DOHH2 (cell line): ENCODE data around the gene BANP.
"Not testable (repeated sequence)": the region's sequence is repeated elsewhere in the genome, so short reads cannot be mapped to it uniquely, and the experiment has no call there.

Source experiments
- H3F3A ChIP-seq: fragments of 200-600 bp; sonication (generic), shearing (Covaris generic); 2 replicates; pipeline ENCODE4 v1.6.0; 2016; ENCODE audit warnings: antibody characterized with exemption, mild to moderate bottlenecking; ENCODE audit not compliant: control insufficient read depth, insufficient read depth
- H3K27ac ChIP-seq: fragments of 200-600 bp; sonication (generic); 2 replicates; pipeline ENCODE4 v1.5.1; 2014; ENCODE audit warnings: low read depth, mild to moderate bottlenecking, low read length, moderate library complexity
- H3K27me3 ChIP-seq: fragments of 200-600 bp; sonication (generic); 2 replicates; pipeline ENCODE4 v1.6.1; 2014; ENCODE audit warnings: mild to moderate bottlenecking, low read length, mixed read lengths; ENCODE audit not compliant: control insufficient read depth
- H3K36me3 ChIP-seq: fragments of 200-600 bp; sonication (generic); 2 replicates; pipeline ENCODE4 v1.6.1; 2014; ENCODE audit warnings: mild to moderate bottlenecking, low read length, moderate library complexity, mixed read lengths; ENCODE audit not compliant: control insufficient read depth
- H3K4me1 ChIP-seq: fragments of 200-600 bp; sonication (generic); 2 replicates; pipeline ENCODE4 v1.6.1; 2014; ENCODE audit warnings: mild to moderate bottlenecking, low read length, mixed read lengths; ENCODE audit not compliant: control insufficient read depth
- H3K4me2 ChIP-seq: fragments of 200-600 bp; sonication (generic); 2 replicates; pipeline ENCODE4 v1.6.0; 2014; ENCODE audit warnings: mild to moderate bottlenecking, low read length, moderate library complexity
- H3K4me3 ChIP-seq: fragments of 200-600 bp; sonication (generic); 2 replicates; pipeline ENCODE4 v1.5.1; 2014; ENCODE audit warnings: mild to moderate bottlenecking, low read length, mixed read lengths
- H3K79me2 ChIP-seq: fragments of 200-600 bp; sonication (generic); 2 replicates; pipeline ENCODE4 v1.6.1; 2014; ENCODE audit warnings: mild to moderate bottlenecking, low read length, mixed read lengths; ENCODE audit not compliant: control insufficient read depth
- H3K9me2 ChIP-seq: fragments of 200-600 bp; sonication (generic); replicated peaks from 2 replicates; pipeline ENCODE4 v1.6.1; 2014; ENCODE audit warnings: mild to moderate bottlenecking, low read length, mixed read lengths; ENCODE audit not compliant: control insufficient read depth
- H3K9me3 ChIP-seq: fragments of 200-600 bp; sonication (generic); 2 replicates; pipeline ENCODE4 v1.6.1; 2014; ENCODE audit warnings: antibody characterized with exemption, low read length, mixed read lengths; ENCODE audit not compliant: control insufficient read depth, insufficient read depth
- H4K20me1 ChIP-seq: fragments of 200-600 bp; sonication (generic); 2 replicates; pipeline ENCODE4 v1.6.0; 2014; ENCODE audit warnings: low read depth, mild to moderate bottlenecking, antibody characterized with exemption, low read length, moderate library complexity; ENCODE audit not compliant: control insufficient read depth, insufficient read depth
- CTCF ChIP-seq: fragments of 200-600 bp; sonication (generic); IDR thresholded peaks from one replicate; pipeline ENCODE4 v1.5.1; 2014; ENCODE audit warnings: antibody characterized with exemption, mild to moderate bottlenecking, low read depth, low read length; ENCODE audit not compliant: poor library complexity, severe bottlenecking
- EZH2phosphoT487 ChIP-seq: fragments of 200-600 bp; sonication (generic); IDR thresholded peaks from 2 replicates; pipeline ENCODE4 v1.6.1; 2017; ENCODE audit warnings: borderline replicate concordance, mild to moderate bottlenecking, antibody characterized with exemption, low read length, moderate library complexity, mixed read lengths

Gene BANP

GRCh38 chr16:87984632-87985267 lies 33.5 kb downstream of the BANP start:
- no peaks in the 10 kb centered on the region for H3K9me2 ChIP-seq
- peaks cover 44% of the 10 kb centered on the region for H3K36me3 ChIP-seq
- no peak overlapping the region for H3K4me2 ChIP-seq
- no peak overlapping the region for H3K4me3 ChIP-seq
- H3K79me2 ChIP-seq, result peaks cover 9% of the 10 kb centered on the region
- TF ChIP-seq CTCF (no peak), EZH2phosphoT487 (no peak)
- H3F3A ChIP-seq, result no peaks in the 10 kb centered on the region
- H4K20me1 ChIP-seq, result no peaks in the 10 kb centered on the region
- no peaks in the 10 kb centered on the region for H3K9me3 ChIP-seq
- no peak overlapping the region for H3K27ac ChIP-seq
- H3K27me3 ChIP-seq, result no peaks in the 10 kb centered on the region
- H3K4me1 ChIP-seq, result no peaks in the 10 kb centered on the region

GRCh38 chr16:87985493-87985892 lies 34.3 kb downstream of the BANP start:
- H3K36me3 ChIP-seq, result peaks cover 41% of the 10 kb centered on the region
- not testable (repeated sequence) for H3K79me2 ChIP-seq, H4K20me1 ChIP-seq, H3K27me3 ChIP-seq, H3K27ac ChIP-seq, H3K4me1 ChIP-seq, H3K9me2 ChIP-seq, H3F3A ChIP-seq, H3K4me3 ChIP-seq, H3K4me2 ChIP-seq, H3K9me3 ChIP-seq

GRCh38 chr16:87986361-87986849 lies 35.2 kb downstream of the BANP start:
- H3K27me3 ChIP-seq, H3K79me2 ChIP-seq, H3K4me1 ChIP-seq, H4K20me1 ChIP-seq, H3K9me2 ChIP-seq, H3F3A ChIP-seq, H3K9me3 ChIP-seq, H3K4me2 ChIP-seq, H3K4me3 ChIP-seq, H3K27ac ChIP-seq: not testable (repeated sequence)
- H3K36me3 ChIP-seq, result peaks cover 34% of the 10 kb centered on the region

- H3K9me2 ChIP-seq, H4K20me1 ChIP-seq, H3F3A ChIP-seq, H3K4me2 ChIP-seq, H3K27ac ChIP-seq, H3K4me1 ChIP-seq, H3K9me3 ChIP-seq, H3K27me3 ChIP-seq, H3K4me3 ChIP-seq: not testable (repeated sequence)
- H3K79me2 ChIP-seq, result peaks cover 21% of the 10 kb centered on the region
- H3K36me3 ChIP-seq, result peaks cover 22% of the 10 kb centered on the region
Measured at GRCh38 chr16:87988596-87988995, 37.4 kb downstream of the BANP start.

GRCh38 chr16:87990254-87990653 lies 39.0 kb downstream of the BANP start:
- H3K27me3 ChIP-seq, H3K4me1 ChIP-seq, H4K20me1 ChIP-seq, H3K9me2 ChIP-seq, H3K9me3 ChIP-seq, H3K4me2 ChIP-seq, H3K4me3 ChIP-seq, H3K27ac ChIP-seq, H3F3A ChIP-seq: not testable (repeated sequence)
- H3K79me2 ChIP-seq, result peaks cover 32% of the 10 kb centered on the region
- H3K36me3 ChIP-seq, result peaks cover 11% of the 10 kb centered on the region

GRCh38 chr16:87992142-87992541 lies 40.9 kb downstream of the BANP start:
- peaks cover 43% of the 10 kb centered on the region for H3K79me2 ChIP-seq
- not testable (repeated sequence) for H3F3A ChIP-seq, H4K20me1 ChIP-seq, H3K9me2 ChIP-seq, H3K4me2 ChIP-seq, H3K27me3 ChIP-seq, H3K4me1 ChIP-seq, H3K4me3 ChIP-seq, H3K36me3 ChIP-seq, H3K27ac ChIP-seq, H3K9me3 ChIP-seq
